Measurements from ENCODE around the gene ZBTB47. TPM values are rescaled to one million over a fixed set of nuclear protein-coding genes. Genes with fewer than 3 reads are reported as not detected.

Gene ZBTB47
- total and polyA plus RNA-seq, 2 experiments from 2014 or later, result 0.48 to 2.8 TPM

DNA sequence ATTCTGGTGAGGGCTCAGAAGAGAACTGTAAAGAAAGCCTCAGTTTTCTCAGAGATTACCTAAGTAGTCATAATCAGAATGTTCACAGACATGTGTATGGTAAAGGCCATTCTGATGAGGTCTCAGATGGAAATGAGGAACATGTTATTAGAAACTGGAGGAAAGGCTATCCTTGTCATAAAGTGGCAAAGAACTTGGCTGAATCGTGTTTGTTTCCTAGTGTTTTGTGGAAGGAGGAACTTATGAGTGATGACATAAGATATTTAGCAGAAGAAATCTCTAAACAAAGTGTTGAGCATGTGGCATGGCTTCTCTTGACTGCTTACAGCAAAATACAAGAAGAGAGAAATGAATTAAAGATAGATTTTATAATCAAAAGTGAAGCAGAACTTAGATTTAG lies 19.0 kb downstream of the ZBTB47 start:
- H3K4me1 Mint-ChIP-seq, result peaks cover 5% of the 10 kb centered on the region; the same call in 2 of the 3 replicates
- TF ChIP-seq, protein P1, sequence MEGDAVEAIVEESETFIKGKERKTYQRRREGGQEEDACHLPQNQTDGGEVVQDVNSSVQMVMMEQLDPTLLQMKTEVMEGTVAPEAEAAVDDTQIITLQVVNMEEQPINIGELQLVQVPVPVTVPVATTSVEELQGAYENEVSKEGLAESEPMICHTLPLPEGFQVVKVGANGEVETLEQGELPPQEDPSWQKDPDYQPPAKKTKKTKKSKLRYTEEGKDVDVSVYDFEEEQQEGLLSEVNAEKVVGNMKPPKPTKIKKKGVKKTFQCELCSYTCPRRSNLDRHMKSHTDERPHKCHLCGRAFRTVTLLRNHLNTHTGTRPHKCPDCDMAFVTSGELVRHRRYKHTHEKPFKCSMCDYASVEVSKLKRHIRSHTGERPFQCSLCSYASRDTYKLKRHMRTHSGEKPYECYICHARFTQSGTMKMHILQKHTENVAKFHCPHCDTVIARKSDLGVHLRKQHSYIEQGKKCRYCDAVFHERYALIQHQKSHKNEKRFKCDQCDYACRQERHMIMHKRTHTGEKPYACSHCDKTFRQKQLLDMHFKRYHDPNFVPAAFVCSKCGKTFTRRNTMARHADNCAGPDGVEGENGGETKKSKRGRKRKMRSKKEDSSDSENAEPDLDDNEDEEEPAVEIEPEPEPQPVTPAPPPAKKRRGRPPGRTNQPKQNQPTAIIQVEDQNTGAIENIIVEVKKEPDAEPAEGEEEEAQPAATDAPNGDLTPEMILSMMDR (conservative IDR thresholded peaks at IDR 0.05; ENCODE audit: low read depth in 2 of 2), result no peak
- TF ChIP-seq, protein P2, sequence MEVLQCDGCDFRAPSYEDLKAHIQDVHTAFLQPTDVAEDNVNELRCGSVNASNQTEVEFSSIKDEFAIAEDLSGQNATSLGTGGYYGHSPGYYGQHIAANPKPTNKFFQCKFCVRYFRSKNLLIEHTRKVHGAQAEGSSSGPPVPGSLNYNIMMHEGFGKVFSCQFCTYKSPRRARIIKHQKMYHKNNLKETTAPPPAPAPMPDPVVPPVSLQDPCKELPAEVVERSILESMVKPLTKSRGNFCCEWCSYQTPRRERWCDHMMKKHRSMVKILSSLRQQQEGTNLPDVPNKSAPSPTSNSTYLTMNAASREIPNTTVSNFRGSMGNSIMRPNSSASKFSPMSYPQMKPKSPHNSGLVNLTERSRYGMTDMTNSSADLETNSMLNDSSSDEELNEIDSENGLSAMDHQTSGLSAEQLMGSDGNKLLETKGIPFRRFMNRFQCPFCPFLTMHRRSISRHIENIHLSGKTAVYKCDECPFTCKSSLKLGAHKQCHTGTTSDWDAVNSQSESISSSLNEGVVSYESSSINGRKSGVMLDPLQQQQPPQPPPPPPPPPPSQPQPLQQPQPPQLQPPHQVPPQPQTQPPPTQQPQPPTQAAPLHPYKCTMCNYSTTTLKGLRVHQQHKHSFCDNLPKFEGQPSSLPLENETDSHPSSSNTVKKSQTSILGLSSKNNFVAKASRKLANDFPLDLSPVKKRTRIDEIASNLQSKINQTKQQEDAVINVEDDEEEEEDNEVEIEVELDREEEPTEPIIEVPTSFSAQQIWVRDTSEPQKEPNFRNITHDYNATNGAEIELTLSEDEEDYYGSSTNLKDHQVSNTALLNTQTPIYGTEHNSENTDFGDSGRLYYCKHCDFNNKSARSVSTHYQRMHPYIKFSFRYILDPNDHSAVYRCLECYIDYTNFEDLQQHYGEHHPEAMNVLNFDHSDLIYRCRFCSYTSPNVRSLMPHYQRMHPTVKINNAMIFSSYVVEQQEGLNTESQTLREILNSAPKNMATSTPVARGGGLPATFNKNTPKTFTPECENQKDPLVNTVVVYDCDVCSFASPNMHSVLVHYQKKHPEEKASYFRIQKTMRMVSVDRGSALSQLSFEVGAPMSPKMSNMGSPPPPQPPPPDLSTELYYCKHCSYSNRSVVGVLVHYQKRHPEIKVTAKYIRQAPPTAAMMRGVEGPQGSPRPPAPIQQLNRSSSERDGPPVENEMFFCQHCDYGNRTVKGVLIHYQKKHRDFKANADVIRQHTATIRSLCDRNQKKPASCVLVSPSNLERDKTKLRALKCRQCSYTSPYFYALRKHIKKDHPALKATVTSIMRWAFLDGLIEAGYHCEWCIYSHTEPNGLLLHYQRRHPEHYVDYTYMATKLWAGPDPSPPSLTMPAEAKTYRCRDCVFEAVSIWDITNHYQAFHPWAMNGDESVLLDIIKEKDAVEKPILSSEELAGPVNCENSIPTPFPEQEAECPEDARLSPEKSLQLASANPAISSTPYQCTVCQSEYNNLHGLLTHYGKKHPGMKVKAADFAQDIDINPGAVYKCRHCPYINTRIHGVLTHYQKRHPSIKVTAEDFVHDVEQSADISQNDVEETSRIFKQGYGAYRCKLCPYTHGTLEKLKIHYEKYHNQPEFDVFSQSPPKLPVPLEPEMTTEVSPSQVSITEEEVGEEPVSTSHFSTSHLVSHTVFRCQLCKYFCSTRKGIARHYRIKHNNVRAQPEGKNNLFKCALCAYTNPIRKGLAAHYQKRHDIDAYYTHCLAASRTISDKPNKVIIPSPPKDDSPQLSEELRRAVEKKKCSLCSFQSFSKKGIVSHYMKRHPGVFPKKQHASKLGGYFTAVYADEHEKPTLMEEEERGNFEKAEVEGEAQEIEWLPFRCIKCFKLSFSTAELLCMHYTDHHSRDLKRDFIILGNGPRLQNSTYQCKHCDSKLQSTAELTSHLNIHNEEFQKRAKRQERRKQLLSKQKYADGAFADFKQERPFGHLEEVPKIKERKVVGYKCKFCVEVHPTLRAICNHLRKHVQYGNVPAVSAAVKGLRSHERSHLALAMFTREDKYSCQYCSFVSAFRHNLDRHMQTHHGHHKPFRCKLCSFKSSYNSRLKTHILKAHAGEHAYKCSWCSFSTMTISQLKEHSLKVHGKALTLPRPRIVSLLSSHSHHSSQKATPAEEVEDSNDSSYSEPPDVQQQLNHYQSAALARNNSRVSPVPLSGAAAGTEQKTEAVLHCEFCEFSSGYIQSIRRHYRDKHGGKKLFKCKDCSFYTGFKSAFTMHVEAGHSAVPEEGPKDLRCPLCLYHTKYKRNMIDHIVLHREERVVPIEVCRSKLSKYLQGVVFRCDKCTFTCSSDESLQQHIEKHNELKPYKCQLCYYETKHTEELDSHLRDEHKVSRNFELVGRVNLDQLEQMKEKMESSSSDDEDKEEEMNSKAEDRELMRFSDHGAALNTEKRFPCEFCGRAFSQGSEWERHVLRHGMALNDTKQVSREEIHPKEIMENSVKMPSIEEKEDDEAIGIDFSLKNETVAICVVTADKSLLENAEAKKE (CRISPR knock-in tag; IDR thresholded peaks at IDR 0.05), result no peak
- no peak for TF ChIP-seq EZH2 (IDR thresholded peaks at IDR 0.05; ENCODE audit: low read depth, unreplicated experiment)
- no peak for TF ChIP-seq EZH2phosphoT487 (IDR thresholded peaks at IDR 0.05; ENCODE audit: unreplicated experiment)
- no peak for TF ChIP-seq ETS1 (IDR thresholded peaks at IDR 0.05)
- TF ChIP-seq STAT1 (IDR thresholded peaks at IDR 0.05; ENCODE audit: unreplicated experiment), result no peak
- no peak for TF ChIP-seq POLR2AphosphoS5 (IDR thresholded peaks at IDR 0.05; ENCODE audit: low read depth)
- no peak for TF ChIP-seq CREB1 (CRISPR knock-in tag; IDR thresholded peaks at IDR 0.05; ENCODE audit: low read depth)

More for the DNA sequence above, 19.0 kb downstream of the ZBTB47 start:
- H3K27me3 ChIP-seq (ENCODE audit: insufficient read depth), result no peaks in the 10 kb centered on the region
- H4K20me1 ChIP-seq (replicated peaks; ENCODE audit: insufficient read depth), result no peaks in the 10 kb centered on the region
- no peak overlapping the region for H3K4me3 ChIP-seq
- H3K9me2 ChIP-seq (ENCODE audit: insufficient read depth), result 0 out of 2 replicates have a peak, but pooled peaks cover 9% of the 10 kb centered on the region
- H3K36me3 Mint-ChIP-seq (ENCODE audit: low read depth), result no peaks in the 10 kb centered on the region
- no peak overlapping the region for H3K27ac ChIP-seq (ENCODE audit: low read depth)
- no peaks in the 10 kb centered on the region for H3K27me3 Mint-ChIP-seq (ENCODE audit: insufficient read depth, low read depth, poor library complexity)
- H3K79me2 ChIP-seq (replicated peaks; ENCODE audit: insufficient read depth), result no peaks in the 10 kb centered on the region
- no peaks in the 10 kb centered on the region for H3K36me3 ChIP-seq (ENCODE audit: insufficient read depth)
- peaks cover 14% of the 10 kb centered on the region; the same call in 1 of the 3 replicates for H3K9me3 Mint-ChIP-seq
- no peak for DNase-seq (ENCODE audit: low spot score)
- H3F3A ChIP-seq (replicated peaks; ENCODE audit: low read depth), result no peaks in the 10 kb centered on the region
- no peak overlapping the region for H3K27ac Mint-ChIP-seq
- ATAC-seq, result no peak
- H2AFZ ChIP-seq, result no peak overlapping the region
- H3K4me2 ChIP-seq, result no peak overlapping the region
- H3K4me1 ChIP-seq (ENCODE audit: insufficient read depth), result no peaks in the 10 kb centered on the region
- no peak overlapping the region for H3K4me3 Mint-ChIP-seq
